Epithelial cell of proximal tubule (primary cell): ENCODE measurements around the gene LAT. TPM values are rescaled to one million over a fixed set of nuclear protein-coding genes. Genes with fewer than 3 reads are reported as not detected.

Source experiments
- DNase-seq: peaks from one replicate; pipeline ENCODE4 v3.0.0-alpha.2; 2011; ENCODE audit warnings: low read depth
- H3K4me3 ChIP-seq: 2 replicates; pipeline ENCODE4 v1.5.1; 2011; ENCODE audit warnings: low read depth, mild to moderate bottlenecking, low read length
- CTCF ChIP-seq: conservative IDR thresholded peaks from 2 replicates; pipeline ENCODE4 v1.5.1; 2012; ENCODE audit warnings: low read depth, mild to moderate bottlenecking, low read length
- total RNA-seq: library from RNA; depleted of rRNA; stranded (reverse); fragments of >200 nt; gene quantifications from 2 replicates; pipeline ENCODE4 v1.2.3, GENCODE V29; 2015

The LAT gene
- total RNA-seq, 1 donor from 2014 or later, result 2.1 TPM

DNA sequence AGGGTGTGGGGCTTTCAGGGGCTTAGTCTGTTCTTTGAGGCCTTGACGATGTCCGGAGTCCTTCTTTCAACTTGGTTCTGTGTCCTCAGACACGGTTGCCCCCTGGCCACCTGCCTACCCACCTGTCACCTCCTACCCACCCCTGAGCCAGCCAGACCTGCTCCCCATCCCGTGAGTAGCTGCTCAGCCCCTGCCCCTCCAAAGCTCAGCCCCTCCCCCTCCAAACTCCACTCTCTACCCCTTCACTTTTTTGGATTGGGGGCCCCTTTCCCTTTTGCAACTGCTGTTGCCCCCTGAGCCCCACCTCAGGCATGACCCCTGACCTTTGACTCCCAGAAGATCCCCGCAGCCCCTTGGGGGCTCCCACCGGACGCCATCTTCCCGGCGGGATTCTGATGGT, 1.2 kb downstream of the LAT start:
- H3K4me3 ChIP-seq, result no peak overlapping the region
- DNase-seq, result no peak
- no peak for TF ChIP-seq CTCF

- H3K4me3 ChIP-seq, result no peak overlapping the region
- no peak for TF ChIP-seq CTCF
- no peak for DNase-seq
Observed at GRCh38 chr16:28986492-28986891, 1.6 kb downstream of the LAT start.

- TF ChIP-seq CTCF, result no peak
- no peak for DNase-seq
- no peak overlapping the region for H3K4me3 ChIP-seq
Observed at GRCh38 chr16:28987170-28987853, 2.5 kb downstream of the LAT start.

DNA sequence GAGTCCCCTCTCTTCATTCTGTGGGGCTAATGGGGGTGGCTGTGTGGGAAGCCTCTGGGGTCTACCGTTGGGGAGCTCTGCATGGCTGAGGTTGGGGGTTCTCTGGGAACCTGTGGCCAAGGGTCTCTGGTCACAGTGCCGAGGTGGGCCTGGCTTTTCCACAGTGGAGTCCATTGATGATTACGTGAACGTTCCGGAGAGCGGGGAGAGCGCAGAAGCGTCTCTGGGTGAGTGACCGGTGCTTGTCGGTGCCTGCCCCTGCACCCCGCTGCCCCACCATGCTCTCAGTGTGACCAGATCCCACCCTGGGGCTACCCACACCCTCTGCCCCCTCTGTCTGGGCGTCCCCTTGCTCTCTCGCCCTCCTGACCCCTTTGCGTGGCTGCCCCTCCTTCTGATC, 4.5 kb downstream of the LAT start:
- no peak overlapping the region for H3K4me3 ChIP-seq
- DNase-seq, result no peak
- TF ChIP-seq CTCF, result no peak

DNA sequence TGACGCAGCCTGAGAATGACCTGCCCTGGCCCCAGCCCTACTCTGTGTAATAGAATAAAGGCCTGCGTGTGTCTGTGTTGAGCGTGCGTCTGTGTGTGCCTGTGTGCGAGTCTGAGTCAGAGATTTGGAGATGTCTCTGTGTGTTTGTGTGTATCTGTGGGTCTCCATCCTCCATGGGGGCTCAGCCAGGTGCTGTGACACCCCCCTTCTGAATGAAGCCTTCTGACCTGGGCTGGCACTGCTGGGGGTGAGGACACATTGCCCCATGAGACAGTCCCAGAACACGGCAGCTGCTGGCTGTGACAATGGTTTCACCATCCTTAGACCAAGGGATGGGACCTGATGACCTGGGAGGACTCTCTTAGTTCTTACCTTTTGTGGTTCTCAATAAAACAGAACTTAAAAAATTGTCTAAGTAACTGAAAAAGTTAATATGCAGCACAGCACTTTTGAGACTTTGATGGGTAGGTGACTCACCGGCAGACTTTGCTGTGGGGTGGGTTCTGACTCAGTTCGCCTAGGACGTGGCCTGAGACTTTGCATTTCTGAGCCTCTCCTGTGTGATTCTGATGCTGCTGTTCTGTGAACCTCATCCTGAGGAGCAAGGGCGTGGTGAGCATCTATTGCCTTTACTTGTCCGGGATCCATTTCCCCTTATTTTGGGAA, 5.7 kb downstream of the LAT start:
- no peak for DNase-seq
- no peak overlapping the region for H3K4me3 ChIP-seq
- no peak for TF ChIP-seq CTCF

DNA sequence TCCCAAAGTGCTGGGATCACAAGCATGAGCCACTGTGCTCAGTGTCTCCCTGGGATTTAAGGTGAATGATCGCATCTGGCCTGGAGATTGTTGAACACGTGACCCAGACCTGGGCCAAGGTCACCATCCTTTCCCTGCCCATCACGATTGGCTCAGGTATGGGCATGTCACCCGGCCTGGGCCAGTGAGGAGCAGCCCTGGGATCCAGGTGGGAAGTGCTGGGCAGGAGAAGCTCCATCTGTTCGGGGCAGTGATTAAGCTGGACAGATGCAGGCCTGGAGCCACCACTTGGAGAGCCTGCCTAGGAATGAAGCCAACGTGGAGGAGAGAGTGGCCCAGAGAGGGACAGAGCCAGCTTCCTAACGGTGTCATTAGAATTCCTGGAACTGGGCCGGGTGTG, 6.8 kb downstream of the LAT start:
- no peak for DNase-seq
- H3K4me3 ChIP-seq, result no peak overlapping the region
- no peak for TF ChIP-seq CTCF

DNA sequence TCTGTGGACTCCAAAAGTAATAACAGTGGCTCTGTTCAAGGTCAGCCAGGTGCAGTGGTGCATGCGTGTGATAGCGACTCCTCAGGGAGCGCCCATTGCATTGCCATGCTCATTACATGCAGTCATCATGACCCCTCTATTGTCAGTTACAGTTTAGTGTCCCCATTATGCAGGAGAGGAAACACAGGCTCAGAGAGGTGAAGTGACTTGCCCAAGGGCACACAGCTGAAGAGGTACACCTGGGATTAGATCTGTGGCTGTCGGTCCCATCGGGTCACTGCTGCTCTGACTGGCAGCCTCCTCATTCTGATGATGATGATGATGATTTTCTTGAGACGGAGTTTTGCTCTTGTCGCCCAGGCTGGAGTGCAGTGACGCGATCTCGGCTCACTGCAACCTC, 7.6 kb downstream of the LAT start:
- H3K4me3 ChIP-seq, result no peak overlapping the region
- DNase-seq, result no peak
- TF ChIP-seq CTCF, result no peak
